ENCODE measurements around the gene SOX9.

SOX9 gene

DNA sequence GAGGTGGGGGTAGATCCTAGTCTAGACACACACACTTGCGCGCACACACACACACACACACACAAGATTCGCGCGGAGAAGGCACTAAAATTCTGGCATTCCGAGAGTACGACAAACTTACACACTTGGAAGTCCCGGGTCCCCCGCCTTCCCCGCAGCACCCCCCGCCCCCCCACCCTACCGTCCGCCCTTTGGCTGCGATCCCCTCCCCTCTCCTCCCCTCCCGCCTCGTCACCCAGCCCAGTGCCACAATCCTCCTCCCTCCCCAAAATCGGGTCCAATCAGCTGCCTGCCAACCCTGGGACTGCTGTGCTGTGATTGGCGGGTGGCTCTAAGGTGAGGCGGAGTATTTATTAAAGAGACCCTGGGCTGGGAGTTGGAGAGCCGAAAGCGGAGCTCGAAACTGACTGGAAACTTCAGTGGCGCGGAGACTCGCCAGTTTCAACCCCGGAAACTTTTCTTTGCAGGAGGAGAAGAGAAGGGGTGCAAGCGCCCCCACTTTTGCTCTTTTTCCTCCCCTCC is at the start of gene SOX9:
Gene SOX9, plus strand, starts transcription at position 379 of the 522 bp plus-strand sequence. CDS start 372 bp downstream, outside the sequence.
- no peak for DNase-seq

DNA sequence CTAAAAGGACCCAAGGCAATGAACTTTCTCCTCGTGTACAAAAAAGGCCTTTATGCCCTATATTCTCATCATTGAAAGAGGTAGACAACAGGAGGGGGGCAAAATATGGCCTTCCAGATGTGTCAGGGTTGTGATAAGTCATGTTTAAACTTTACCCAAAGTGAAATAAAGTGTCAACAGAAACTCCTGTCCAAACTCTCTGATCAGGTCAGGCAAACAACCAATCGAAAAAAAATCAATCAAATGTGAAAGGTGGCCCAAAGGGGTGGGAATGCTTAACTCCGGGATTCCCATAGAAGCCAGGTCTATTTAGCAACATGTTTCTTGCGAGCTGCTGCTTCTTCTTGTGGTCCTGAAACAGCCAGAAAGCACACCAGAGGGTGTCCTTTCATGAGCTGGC is 49.5 kb upstream of the SOX9 start:
- DNase-seq: no peak

DNA sequence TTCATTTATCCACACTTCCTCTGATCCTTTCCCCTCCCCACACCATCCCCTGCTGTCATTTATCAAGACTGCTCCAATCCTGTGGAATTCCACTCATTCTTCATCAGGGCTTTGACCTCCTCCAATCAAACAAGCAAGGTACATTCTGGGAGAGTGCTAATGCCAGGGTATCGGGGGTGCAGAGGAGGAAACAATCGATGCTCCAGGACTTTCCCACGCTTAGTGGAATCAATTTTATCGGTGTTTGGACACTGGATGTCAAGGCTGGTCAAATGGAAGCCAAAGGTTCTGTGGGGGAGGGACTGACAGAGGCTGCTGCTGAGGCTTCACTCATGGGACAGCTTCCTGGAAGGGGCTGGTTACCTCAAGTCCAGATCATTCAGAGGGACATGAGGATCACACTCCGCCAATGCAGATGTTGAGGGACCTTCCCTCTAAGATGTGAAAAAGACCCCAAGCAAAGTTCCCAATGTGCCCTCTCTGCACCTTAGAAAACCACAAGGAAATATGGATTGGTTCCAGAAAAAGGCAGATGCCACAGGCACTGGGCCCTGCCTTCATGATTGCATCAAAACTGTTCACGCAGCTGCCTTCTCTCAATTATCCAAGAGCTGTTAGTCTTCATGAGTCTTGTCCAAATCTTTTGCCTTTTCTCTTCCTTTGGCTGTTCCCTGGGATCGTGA is 44.7 kb upstream of the SOX9 start:
- DNase-seq: no peak

DNA sequence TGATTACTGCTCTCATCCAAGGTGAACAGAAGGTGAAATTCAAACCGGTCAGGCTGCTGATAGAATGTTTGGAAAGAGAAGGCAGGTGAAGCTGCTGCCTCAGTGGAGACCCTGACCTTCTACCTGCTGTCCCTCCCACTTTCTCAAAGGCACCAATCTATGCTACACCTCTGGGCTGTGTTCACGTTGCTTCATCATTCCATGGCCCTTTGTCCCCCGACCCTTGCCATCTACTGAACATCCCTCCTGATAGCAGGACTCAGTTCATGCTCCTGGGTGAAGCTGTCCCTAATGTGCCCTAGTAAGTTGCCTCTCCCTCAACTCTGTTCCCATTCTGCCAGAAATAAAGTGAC is 44.2 kb upstream of the SOX9 start:
- no peak for DNase-seq

DNA sequence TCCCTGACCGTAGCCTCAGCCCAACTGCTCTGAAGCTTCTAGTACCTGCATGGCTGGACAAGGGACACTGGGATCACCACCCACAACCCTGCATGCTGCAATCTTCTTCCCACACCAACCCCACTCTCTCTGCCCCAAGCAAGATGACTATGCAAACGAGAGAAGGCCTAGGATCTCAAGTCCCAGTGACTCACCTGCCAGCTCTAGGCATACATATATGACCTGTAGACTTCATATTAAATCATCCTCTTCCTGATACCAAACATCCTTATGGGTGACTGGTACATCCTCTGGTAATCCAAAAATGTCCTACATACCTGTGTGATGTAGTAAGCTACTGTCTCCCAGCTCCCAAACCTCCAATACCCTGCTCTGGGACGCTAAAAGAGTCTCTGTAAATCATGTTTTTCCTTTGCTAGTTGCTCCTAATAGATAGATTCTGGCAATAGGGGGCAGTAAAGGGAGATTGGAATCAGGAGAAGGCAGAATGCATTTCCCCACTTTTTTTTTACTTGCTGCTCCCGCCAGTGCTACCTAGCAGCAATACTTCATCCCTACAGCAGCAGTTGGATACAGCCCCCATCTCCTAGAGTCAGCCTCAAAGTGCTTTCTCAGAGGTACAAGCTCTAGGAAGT is 43.4 kb upstream of the SOX9 start:
- no peak for DNase-seq

DNA sequence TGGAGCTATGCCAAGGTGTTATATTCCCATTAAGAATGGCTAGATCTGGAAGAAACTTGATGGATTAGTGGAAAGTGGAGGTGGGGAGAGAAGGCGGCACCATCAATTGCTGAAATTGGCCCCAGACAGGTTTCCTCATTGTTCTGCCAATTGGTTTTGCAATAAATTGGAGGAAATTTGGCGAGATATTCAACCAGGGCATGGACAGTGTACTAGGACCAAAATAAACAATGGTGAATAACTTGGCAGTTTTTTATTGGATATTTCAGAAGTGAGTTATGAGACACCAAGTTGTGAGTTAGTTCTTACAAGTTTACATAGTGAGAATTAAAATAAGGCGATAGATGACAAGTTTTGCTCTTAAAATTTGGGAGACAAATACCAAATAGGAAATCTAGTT is 41.1 kb upstream of the SOX9 start:
- DNase-seq: no peak

DNA sequence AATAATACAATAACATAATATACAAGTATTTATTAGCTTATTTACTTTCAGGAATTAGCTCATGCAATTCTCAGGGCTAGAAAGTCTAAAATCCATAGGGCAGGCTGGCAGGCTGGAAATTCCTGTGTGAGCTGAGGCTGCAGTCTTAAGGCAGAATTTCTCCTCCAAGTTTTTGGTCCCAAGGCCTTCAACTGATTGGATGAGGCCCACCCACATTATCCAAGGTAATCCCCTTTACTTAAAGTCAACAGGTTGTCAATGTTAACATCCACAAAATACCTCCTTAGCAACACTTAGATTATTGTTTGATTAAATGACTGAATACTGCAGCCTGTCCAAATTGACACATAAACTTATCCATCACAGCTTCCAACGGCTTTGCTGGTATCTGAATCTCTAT is 32.9 kb upstream of the SOX9 start:
- no peak for DNase-seq

DNA sequence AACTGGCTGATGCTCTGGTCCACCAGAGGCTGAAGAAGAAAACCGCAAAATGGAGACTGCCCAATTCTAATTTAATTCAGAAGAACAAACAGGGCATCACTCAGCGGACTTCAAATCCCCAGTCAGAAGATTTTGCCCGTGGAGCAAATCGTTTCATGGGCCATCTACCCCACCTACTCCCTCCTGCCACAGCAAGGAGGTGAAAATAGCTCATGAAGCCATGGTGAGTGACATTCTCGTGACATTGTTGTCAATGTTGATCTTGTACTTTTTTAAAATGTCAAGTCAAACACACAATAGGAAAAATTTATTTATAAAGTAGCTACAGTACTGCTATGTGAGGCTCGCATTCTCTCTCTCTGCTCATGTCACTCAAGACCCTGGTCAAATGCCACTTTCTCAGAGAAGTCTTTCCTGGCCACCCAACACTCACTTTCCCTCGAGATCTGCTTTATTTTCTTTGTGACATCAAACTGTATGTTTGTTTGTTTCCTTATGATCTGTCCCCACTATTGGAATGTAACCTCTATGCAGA is 31.3 kb upstream of the SOX9 start:
- DNase-seq: no peak

DNA sequence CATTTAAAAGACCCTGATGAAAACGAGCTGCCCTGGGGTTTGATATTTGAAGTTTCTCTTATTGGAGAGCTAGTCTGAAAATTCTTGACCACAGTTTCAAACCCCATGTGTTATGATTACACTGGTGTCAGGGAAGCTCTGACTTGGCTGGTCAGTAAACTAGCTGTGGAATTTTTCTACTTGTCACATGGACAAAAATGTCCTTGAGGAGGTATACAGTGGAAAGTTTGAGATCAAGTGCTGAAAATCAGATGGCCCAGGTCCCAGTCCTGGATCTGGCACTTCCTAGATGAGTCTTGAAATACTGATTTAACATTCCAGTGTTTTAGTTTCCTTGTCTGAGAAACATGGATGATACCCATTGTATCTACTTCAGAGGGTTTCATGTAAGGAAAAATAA is 30.7 kb upstream of the SOX9 start:
- no peak for DNase-seq

DNA sequence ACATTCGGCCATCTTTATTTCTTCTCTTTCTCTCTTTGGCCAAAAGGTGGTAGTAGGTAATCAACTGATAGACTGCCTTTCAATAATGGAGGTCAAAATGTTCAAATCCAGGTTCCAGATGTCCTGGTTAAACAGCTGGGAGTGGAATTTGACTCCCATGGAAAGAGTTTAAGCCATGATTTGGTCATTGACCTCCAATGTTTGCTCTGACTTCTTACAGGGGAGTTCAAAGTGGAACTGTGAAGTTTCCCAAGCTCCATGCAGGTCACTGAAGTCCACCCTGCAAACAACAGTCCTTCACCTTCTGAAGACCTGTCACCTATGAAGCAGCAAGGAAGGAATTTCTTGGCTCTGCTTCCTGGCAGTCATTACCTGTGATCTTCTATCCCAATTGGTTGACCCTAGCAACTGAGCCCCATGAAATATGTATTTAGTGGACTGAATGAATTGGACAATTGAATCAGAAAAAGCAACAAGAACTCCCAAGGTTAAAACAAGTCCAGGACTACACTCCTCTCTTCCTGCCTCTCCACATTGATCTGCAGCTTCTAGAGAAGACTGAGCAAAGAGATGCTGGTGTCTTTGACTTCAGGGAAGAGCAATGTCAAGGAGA is 28.0 kb upstream of the SOX9 start:
- no peak for DNase-seq

DNA sequence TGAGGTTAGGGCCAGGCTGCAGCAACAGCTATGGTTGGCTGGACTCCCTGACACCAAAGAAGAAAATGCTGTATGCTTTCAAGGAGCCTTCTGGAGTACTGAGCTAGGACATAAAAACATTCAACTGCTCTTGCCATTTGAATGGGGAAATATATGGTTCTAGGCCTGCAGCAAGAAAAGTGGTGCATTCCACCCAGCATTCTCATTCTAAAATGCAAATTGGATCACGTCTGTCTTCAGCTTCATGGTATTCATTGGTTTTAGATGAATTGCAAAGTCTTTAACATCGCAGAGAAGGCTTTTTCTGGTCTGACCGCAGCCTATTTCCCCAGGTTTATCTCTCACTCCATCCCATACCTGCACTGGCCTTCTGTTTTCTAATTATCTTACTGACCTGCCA is 27.1 kb upstream of the SOX9 start:
- DNase-seq: no peak

DNA sequence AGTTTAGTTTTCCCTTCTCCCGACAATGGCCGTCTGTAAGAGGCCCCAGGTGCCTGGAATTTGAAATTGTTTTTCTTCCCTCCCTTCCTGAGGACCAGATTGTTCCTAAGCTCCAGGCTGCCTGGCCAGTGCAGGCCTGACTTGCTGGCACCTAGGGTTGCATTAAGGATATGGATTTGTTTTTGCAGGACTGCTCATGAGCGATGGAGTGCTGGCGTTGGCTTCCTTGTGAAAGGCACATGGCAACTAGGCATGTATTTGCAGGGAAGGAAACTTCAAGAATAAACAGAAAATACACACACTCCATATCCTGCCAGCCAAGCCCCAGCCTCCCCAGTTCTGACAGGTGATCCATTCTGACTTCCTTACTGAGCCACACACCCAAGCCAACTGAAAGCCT is 25.5 kb upstream of the SOX9 start:
- DNase-seq: no peak

DNA sequence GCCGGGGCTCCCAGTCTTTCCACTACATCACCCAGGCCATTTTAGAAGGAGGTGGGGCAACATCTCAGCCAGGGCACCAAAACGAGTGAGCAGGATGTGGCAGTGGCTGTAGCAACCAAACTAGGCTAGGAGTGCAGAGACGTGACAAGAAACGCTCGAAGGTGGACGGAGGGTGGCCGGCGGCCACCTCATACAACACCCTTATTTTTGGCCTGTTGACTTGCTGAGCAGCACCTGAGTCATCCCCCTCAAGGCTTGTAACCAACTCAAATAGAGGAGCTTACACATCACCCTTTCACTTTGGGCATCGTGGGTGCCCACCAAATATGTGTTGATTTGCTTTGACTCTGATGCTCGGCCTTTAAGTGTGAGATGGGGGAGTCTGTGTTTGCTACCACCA is 23.7 kb upstream of the SOX9 start:
- DNase-seq: no peak

DNA sequence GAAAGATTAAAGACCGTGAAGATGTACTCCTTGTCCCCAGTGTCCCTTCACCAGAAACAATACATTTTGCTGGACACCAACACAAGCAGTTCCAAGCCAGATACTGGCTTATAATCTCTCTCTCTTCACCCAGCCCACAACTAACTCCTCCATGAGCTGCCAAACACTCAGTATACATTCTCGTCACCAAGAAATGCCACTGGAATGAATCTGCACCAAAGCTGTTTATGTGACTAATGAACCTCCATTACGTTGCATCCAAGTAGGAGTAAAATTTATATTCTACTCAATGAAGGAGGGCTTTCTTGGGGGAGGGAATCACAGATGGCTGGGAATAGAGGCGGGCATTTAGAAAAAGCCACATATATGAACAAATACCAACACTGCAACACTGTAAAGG is 20.9 kb upstream of the SOX9 start:
- DNase-seq: no peak

DNA sequence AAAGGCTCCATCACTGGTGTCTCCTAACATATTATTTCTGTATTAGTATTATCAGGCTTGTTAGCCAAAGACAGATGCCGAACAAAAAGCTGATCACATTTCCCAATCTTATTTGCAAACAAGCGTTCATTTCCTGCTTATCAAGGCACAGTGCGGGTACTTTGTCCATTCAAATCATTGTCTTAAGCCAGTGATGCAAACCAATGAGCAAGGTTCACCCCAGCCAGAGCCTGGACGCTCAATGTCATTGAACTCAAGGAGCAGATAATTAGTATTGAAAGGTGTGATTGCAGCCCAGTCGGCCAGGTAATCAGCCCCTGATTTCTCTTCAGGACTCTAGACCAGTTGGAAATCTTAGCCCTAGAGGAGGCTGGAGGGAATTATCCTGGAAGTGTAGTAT is 20.4 kb upstream of the SOX9 start:
- DNase-seq: no peak

DNA sequence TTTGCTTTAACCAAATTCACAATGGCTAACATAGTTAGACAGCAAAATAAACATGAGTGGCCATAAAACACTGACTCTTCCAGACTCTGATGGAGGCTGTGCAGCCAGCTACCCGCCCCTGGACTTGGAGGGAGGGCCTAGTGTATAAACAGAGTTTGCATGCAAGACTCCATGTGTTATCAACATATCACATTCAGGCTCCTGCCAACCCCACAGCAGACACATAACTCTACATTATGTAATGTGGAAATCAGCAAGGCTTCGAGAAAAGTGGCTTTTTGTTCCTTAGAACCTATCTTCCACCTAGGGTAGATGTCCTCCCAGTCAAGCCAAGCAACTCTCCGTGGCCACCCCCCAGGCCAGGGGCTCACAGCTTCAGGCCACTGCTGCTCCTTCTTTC is 19.3 kb upstream of the SOX9 start:
- DNase-seq: no peak

DNA sequence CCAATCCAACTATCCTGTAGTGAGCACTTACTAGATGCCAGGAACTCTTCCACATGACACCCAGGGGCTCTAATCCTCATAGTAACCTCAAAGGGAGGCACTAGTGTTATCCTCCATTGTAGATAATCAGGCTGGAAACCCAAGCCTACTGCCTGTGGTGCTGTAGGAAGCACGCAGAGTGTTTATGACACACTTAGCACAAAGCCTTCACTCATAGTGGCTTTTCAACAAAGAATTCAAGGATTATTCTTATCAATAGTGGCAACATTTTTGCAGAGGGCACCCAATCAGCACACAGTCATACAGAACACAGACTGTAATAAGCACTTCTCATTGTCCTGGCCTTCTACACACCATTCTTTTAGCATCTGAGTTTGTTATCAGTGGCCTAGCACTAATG is 18.5 kb upstream of the SOX9 start:
- no peak for DNase-seq

DNA sequence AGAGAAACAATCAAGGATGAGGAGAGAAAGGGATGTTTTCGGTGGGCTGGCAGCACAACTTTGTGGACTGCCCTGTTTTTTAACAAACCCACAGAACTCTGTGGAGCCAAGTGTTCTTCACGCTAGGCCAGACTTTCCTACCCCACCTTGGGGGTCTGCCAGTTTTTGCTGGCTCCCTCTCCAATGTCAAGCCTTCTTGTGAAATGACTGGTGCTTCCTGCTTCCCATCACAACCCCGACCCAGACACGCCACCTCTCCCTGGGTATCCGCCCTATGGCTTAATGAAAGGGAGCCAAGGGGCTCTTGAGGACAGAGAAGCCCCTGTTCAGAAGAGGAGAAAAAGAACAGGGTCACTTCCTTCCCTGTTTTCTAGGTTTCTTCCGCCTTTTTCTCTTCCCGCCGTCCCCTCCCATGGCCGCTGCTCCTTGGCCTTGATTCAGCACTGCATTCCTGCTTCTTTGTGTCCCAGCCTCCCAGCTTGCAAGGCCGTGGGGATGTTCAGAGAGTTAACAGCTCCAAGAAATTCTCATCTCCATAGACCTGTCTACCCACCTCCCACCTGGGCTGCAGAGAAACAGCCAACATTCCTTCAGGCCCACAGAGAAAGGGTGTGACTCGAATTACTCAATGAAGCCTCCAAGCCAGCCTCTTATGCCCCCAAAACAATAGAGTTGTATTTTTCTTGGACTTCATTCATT is 16.5 kb upstream of the SOX9 start:
- no peak for DNase-seq

DNA sequence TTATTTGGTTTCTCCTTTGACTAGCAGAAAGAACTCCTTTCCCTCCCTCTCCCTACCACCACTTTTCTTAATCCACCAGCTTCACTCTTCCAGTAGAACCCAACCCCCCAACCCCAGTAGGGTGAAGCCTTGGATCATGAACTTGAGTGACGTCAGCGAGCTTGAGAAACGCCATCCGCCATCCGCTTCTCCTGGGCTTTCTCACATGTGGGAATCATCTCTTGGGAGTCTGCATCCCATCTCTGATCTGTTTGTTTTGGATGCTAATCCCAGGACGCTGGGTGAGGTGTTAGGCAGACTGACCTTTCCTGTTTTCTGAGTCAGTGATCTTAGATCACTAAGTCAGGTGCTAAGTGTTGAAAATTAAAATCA is 16.0 kb upstream of the SOX9 start:
- DNase-seq: no peak

DNA sequence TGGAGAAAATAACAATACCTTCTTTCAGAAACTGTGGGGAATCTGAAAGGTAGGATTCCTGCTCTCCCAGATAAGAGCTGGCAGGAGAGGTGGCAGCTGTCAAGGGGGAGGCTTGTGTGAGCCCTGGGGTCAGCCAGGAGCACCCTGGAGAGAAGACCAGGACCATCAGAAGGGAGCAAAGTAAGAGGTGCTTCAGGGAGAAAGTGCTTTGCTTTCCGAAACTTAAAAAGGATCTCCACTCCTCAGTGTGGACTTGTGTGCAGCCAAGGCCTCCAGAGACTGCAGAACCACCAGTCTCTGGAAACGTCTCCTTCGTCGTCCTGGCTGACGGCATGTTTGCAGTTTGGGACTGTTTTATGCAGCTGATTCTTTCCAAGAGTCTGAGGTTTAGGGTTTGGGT is 13.7 kb upstream of the SOX9 start:
- no peak for DNase-seq

DNA sequence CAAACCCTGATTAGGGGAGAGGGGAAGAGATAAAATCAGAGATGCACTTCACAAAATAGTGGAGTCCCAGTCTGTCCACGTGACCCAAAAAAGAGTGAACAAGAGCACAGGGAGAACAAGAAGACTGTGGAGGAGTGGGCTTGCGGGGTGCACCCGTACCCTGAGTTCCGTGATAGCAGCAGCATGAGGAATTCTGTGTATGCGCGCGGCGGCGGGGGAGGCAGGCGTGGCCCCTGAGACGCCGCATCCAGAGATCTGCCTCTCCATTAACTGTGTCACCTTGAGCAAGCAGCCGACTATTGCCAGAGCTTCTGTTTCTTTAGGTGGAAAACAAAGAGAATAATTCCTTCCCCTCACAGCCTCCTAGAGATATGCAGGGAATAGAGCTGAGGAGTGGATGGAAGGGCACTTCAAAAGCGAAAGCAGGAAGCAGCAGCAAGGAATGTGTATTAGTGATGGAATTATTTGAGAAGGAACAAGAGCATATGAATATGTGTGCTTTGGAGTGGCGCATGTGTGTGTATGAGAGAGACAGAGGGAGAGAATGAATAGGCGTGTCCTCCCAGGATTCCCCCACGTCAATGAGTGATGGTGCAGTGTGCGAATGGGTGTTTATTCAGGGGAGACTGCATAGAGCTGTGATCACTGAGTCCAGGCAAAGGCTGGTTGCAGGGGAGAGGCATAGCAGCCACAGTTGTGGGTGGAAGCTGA is 10.4 kb upstream of the SOX9 start:
- no peak for DNase-seq

DNA sequence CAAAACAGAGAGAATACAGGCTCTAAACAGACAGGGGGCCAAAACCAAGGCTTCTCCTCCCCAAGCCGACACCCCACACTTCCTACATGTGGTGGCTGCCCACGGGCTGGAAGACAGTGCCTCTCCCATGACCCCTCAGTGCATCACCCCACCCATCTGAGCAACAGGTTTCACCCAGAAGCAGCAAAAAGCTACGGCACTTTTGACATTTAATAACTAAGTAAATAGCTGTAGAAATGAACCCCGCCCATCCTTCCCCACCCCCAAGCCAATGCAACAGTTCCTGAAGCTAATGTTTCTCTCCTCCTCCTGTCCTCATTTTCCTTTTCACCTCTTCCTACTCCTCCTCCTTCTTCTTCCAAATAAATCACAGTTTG is 9.9 kb upstream of the SOX9 start:
- DNase-seq: no peak

DNA sequence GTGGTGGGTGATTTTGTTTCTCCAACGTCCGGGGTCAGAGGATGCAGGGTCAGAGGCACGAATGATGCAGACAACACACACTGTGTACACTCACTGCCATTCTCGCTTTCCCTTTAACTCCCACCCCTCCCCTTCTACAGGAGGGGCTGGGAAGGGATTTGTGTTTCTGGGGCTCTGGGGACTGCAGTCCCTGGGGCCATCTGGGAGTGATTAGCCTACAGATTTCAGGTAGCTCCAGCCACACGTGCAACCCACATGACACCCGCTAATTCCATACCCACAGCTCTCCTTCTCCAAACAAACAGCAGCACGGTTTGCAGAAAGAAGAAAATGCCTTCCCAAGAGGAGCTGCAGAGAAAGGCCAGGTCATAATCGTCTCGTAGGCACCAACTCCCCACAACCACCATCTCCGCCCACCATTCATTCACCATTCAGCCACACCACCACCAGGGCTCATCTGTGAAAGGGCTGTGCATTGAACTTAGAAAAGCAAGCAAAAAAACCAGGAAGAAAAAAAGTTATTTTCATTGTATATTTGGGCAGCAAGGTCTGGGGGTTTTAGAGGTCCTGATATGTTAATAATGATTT is 9.4 kb upstream of the SOX9 start:
- no peak for DNase-seq

Data from stimulated activated CD4-positive, alpha-beta T cell treated with anti-CD3 and anti-CD28 coated beads, Interleukin-15, amount 100 ng/mL, for 24 hours (primary cell).